CD8-positive, alpha-beta memory T cell (primary cell): ENCODE data around the gene OXCT2. TPM values are rescaled to one million over a fixed set of nuclear protein-coding genes. Genes with fewer than 3 reads are reported as not detected.
"Not testable (repeated sequence)": the region's sequence is repeated elsewhere in the genome, so short reads cannot be mapped to it uniquely, and the experiment has no call there.

Source experiments
- CTCF ChIA-PET: fragments of 350-600 bp; sonication (Branson Sonifier 250); formaldehyde crosslinking; loops from one replicate; lab custom pipeline; 2021; ENCODE audit warnings: antibody characterized with exemption; lab: Charles Lee
- POLR2A ChIA-PET: fragments of 350-600 bp; sonication (Branson Sonifier 250); formaldehyde crosslinking; loops from one replicate; lab custom pipeline; 2021; ENCODE audit warnings: antibody characterized with exemption; lab: Charles Lee
- DNase-seq, 5 donors: peaks; one replicate each; pipeline versions ENCODE4 v3.0.0 to v3.0.0-alpha.2; 2020 to 2022; ENCODE audit warnings: mixed read lengths in 1 of 5
- H3K27ac ChIP-seq: one replicate; pipeline ENCODE4 v1.7.0; 2013; ENCODE audit warnings: low read depth, mild to moderate bottlenecking, low read length, moderate library complexity
- H3K27me3 ChIP-seq: 2 replicates; pipeline ENCODE4 v1.7.0; 2013; ENCODE audit warnings: low read length, mild to moderate bottlenecking; ENCODE audit not compliant: insufficient read depth, poor library complexity, severe bottlenecking
- H3K36me3 ChIP-seq: 2 replicates; pipeline ENCODE4 v1.7.0; 2013; ENCODE audit warnings: mild to moderate bottlenecking, low read length, moderate library complexity; ENCODE audit not compliant: insufficient read depth
- H3K4me1 ChIP-seq: 2 replicates; pipeline ENCODE4 v1.7.0; 2013; ENCODE audit warnings: mild to moderate bottlenecking, low read length, moderate library complexity; ENCODE audit not compliant: insufficient read depth
- H3K4me3 ChIP-seq: 2 replicates; pipeline ENCODE4 v1.7.0; 2013; ENCODE audit warnings: mild to moderate bottlenecking, low read length
- H3K9me3 ChIP-seq: 2 replicates; pipeline ENCODE4 v1.7.0; 2013; ENCODE audit warnings: mild to moderate bottlenecking, low read length
- H3K27ac Mint-ChIP-seq, 8 donors: one replicate each; pipeline ENCODE4 v1.8.0; 2020 to 2021; ENCODE audit warnings: mixed read lengths in 8 of 8, mild to moderate bottlenecking in 6 of 8, inconsistent platforms in 3 of 8, moderate library complexity in 3 of 8
- H3K27me3 Mint-ChIP-seq, 2 donors: one replicate each; pipeline ENCODE4 v1.8.0; 2020 to 2021; ENCODE audit warnings: mixed read lengths in 2 of 2, mild to moderate bottlenecking in 1 of 2, moderate library complexity in 1 of 2
- H3K36me3 Mint-ChIP-seq, 3 donors: one replicate each; pipeline ENCODE4 v1.8.0; 2020 to 2021; ENCODE audit warnings: mixed read lengths in 3 of 3, inconsistent platforms in 1 of 3, mild to moderate bottlenecking in 1 of 3
- H3K4me1 Mint-ChIP-seq, 3 donors: one replicate each; pipeline ENCODE4 v1.8.0; 2020 to 2021; ENCODE audit warnings: mixed read lengths in 3 of 3, inconsistent platforms in 1 of 3, mild to moderate bottlenecking in 1 of 3
- H3K4me3 Mint-ChIP-seq, 7 donors: one replicate each; pipeline ENCODE4 v1.8.0; 2020 to 2021; ENCODE audit warnings: mixed read lengths in 7 of 7, mild to moderate bottlenecking in 6 of 7, moderate library complexity in 4 of 7, inconsistent platforms in 2 of 7
- H3K9me3 Mint-ChIP-seq, 5 donors: one replicate each; pipeline ENCODE4 v1.8.0; 2020 to 2022; ENCODE audit warnings: mixed read lengths in 5 of 5, mild to moderate bottlenecking in 3 of 5, moderate library complexity in 2 of 5, inconsistent platforms in 1 of 5
- polyA plus RNA-seq: library from polyadenylated mRNA; unstranded; fragments of 300-500 nt; fragmentation: Illumina TruSeq; gene quantifications from one replicate; pipeline ENCODE4 v1.2.3, GENCODE V29; 2021
- total RNA-seq, 2 experiments: library from RNA; stranded (reverse); gene quantifications; one replicate each; pipeline ENCODE4 v1.2.3, GENCODE V29; 2021

The OXCT2 gene
- 1 to 10 TPM; 2.2 to 2.3 TPM for total RNA-seq
- not detected for polyA plus RNA-seq

- peak within 1 kb of the TSS in 3 of 7 donors; percentile 23 to 71 (median 41) for H3K4me3 Mint-ChIP-seq
- CTCF ChIA-PET, POLR2A ChIA-PET, H3K4me3 ChIP-seq, H3K9me3 ChIP-seq, H3K4me1 ChIP-seq, H3K9me3 Mint-ChIP-seq, H3K36me3 Mint-ChIP-seq, H3K4me1 Mint-ChIP-seq, H3K36me3 ChIP-seq, H3K27ac Mint-ChIP-seq, H3K27me3 ChIP-seq, H3K27ac ChIP-seq, H3K27me3 Mint-ChIP-seq, DNase-seq: not testable (repeated sequence)
Measured at GRCh38 chr1:39771022-39771532, at the start of gene OXCT2. TSS of gene OXCT2 (minus strand) at chr1:39771348. CDS start at chr1:39771255, 93 bp downstream.

DNA sequence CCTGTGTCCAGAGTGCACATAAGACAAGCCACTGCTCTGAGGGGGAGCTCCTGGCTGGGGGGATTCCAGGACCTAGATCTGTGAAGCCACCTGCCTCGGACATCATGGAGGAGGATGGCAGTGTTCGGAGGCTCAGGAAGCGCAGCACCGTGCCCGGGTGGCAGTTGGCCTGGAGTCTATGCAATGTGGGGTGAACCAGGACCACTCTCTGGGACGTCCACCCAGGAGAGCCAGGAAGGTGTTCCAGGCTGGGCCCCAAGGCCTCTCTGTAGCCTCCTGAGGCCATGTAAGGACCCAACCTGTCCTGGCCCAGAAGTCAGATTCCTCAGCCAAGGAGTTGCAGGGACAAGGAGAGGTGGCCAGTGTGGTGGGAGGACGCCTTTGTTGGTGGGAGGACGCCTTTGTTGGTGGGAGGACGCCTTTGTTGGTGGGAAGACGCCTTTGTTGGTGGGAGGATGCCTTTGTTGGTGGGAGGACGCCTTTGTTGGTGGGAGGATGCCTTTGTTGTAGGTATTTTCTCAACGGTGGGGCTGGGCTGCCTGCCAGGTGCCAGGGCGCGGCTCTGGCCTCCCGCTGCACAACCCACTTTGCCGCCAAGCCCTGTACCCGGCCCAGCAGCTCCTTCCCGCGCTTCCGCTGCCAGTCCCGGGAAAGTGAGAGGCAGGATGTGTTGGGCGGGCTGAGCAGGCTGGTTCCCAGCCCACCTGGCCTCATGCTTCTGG lies 48.1 kb upstream of the OXCT2 start:
- Mint-ChIP-seq H3K9me3 (no peaks in the 10 kb centered on the region), H3K4me3 (peak overlapping the region in 1 of 7 donors; percentile 32), H3K27ac (no peak overlapping the region), H3K4me1 (peaks cover 5 to 11% (median 6%) of the 10 kb centered on the region in 3 donors), H3K27me3 (peaks cover 0 to 42% of the 10 kb centered on the region in 2 donors), H3K36me3 (peaks cover 0 to 7% (median 0%) of the 10 kb centered on the region in 3 donors)
- H3K9me3 ChIP-seq: no peaks in the 10 kb centered on the region
- ChIA-PET POLR2A (interaction anchor here (0.6 kb wide), 1 partner anchor 278 kb away, joined by 3 read pairs; no protein-coding TSS in a partner anchor), CTCF (interaction anchor here (1.1 to 7.8 kb wide), 3 partner anchors 17 to 154 kb away, joined by 3 to 110 read pairs (median 55); partner anchors contain the start of gene MYCL)
- no peak overlapping the region for H3K4me3 ChIP-seq
- DNase-seq: no peak
- peaks cover 5% of the 10 kb centered on the region for H3K27me3 ChIP-seq
- H3K27ac ChIP-seq: no peak overlapping the region
- H3K4me1 ChIP-seq: peaks cover 5% of the 10 kb centered on the region
- no peaks in the 10 kb centered on the region for H3K36me3 ChIP-seq

GRCh38 chr1:39818482-39818881 lies 47.3 kb upstream of the OXCT2 start:
- H3K4me1 Mint-ChIP-seq: peaks cover 5 to 11% (median 6%) of the 10 kb centered on the region in 3 donors
- Histone ChIP-seq H3K9me3 (no peaks in the 10 kb centered on the region), H3K27me3 (peaks cover 5% of the 10 kb centered on the region), H3K27ac (no peak overlapping the region), H3K4me3 (no peak overlapping the region), H3K4me1 (peaks cover 5% of the 10 kb centered on the region), H3K36me3 (no peaks in the 10 kb centered on the region)
- CTCF ChIA-PET: interaction anchor here (1.1 to 7.8 kb wide), 6 partner anchors 18 to 163 kb away, joined by 3 to 110 read pairs (median 5); partner anchors contain the start of gene MYCL
- no peak overlapping the region for H3K4me3 Mint-ChIP-seq
- no peak for DNase-seq
- POLR2A ChIA-PET: no interaction called here
- peaks cover 0 to 7% (median 0%) of the 10 kb centered on the region in 3 donors for H3K36me3 Mint-ChIP-seq
- peaks cover 0 to 39% of the 10 kb centered on the region in 2 donors for H3K27me3 Mint-ChIP-seq
- H3K27ac Mint-ChIP-seq: no peak overlapping the region
- no peaks in the 10 kb centered on the region for H3K9me3 Mint-ChIP-seq

- not testable (repeated sequence) for H3K9me3 Mint-ChIP-seq, H3K27me3 ChIP-seq, H3K36me3 Mint-ChIP-seq, H3K9me3 ChIP-seq, H3K4me1 ChIP-seq, H3K27ac ChIP-seq, H3K36me3 ChIP-seq
- peak overlapping the region; percentile 50 for H3K4me3 ChIP-seq
- H3K4me1 Mint-ChIP-seq: peaks cover 5 to 11% (median 6%) of the 10 kb centered on the region in 3 donors
- peaks cover 3 to 35% of the 10 kb centered on the region in 2 donors for H3K27me3 Mint-ChIP-seq
- ChIA-PET POLR2A (interaction anchor here (0.6 kb wide), 1 partner anchor 540 kb away, joined by 3 read pairs; no protein-coding TSS in a partner anchor), CTCF (interaction anchor here (0.7 to 7.8 kb wide), 16 partner anchors 11 to 164 kb away, joined by 3 to 110 read pairs (median 4); partner anchors contain the start of gene MYCL)
- peak overlapping the region; percentile 18 to 88 (median 83) for H3K4me3 Mint-ChIP-seq
- peak; percentile 41 to 81 (median 58) for DNase-seq
- peak overlapping the region in 7 of 8 donors; percentile 42 to 92 (median 88) for H3K27ac Mint-ChIP-seq
Measured at GRCh38 chr1:39817091-39817932, 46.2 kb upstream of the OXCT2 start.

DNA sequence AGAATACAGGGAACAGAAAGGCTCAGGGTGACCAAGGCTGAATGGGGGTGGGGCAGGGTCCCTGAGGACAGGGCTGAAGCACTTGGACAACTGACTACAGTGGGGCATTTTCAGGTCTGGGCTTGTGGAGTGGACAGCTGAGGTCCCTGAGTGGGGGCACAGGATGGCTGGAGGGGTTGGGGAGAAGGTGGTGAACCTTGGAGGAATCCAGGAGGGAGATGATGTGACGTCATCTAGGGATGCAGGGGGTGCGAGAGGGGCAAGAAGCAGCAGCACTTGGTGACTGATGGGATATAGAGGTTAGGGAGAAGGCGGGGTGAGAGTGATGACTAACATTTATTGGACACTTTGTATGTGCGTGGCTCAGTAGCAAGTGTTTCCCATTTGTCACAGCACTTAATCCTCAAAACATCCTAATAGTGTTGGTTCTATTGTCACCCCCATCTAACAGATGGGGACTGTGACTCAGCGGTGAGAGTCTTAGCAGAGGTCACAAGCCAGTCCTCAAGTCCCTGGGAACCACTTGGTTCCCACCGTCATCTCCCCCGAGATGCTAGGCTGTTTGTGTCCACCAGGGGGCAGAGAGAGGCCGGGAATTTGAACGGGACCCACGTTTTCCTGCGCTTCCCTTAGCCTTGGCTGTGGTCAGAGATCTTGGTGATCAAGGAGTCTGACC lies 45.4 kb upstream of the OXCT2 start:
- peaks cover 5% of the 10 kb centered on the region for H3K27me3 ChIP-seq
- H3K27ac ChIP-seq: no peak overlapping the region
- Mint-ChIP-seq H3K4me3 (peak overlapping the region; percentile 18 to 88 (median 79)), H3K27me3 (peaks cover 3 to 30% of the 10 kb centered on the region in 2 donors), H3K4me1 (peaks cover 5 to 11% (median 6%) of the 10 kb centered on the region in 3 donors), H3K27ac (no peak overlapping the region), H3K9me3 (no peaks in the 10 kb centered on the region), H3K36me3 (no peaks in the 10 kb centered on the region)
- DNase-seq: peak; percentile 32 to 67 (median 51)
- no peaks in the 10 kb centered on the region for H3K9me3 ChIP-seq
- no peak overlapping the region for H3K4me3 ChIP-seq
- ChIA-PET POLR2A (no interaction called here), CTCF (interaction anchor here (0.7 to 7.8 kb wide), 11 partner anchors 11 to 161 kb away, joined by 3 to 110 read pairs (median 4); partner anchors contain the start of gene MYCL)
- H3K4me1 ChIP-seq: peaks cover 5% of the 10 kb centered on the region
- H3K36me3 ChIP-seq: no peaks in the 10 kb centered on the region

GRCh38 chr1:39812913-39813312 lies 41.8 kb upstream of the OXCT2 start:
- no peaks in the 10 kb centered on the region for H3K36me3 ChIP-seq
- H3K4me3 ChIP-seq: no peak overlapping the region
- peaks cover 5% of the 10 kb centered on the region for H3K27me3 ChIP-seq
- H3K27ac ChIP-seq: no peak overlapping the region
- Mint-ChIP-seq H3K9me3 (no peaks in the 10 kb centered on the region), H3K4me3 (no peak overlapping the region), H3K27ac (no peak overlapping the region), H3K36me3 (peaks cover 0 to 1% (median 0%) of the 10 kb centered on the region in 3 donors), H3K4me1 (peaks cover 5 to 11% (median 6%) of the 10 kb centered on the region in 3 donors), H3K27me3 (peaks cover 3 to 14% of the 10 kb centered on the region in 2 donors)
- no peaks in the 10 kb centered on the region for H3K9me3 ChIP-seq
- no peak for DNase-seq
- peaks cover 5% of the 10 kb centered on the region for H3K4me1 ChIP-seq
- ChIA-PET CTCF (no interaction called here), POLR2A (no interaction called here)

- peaks cover 0 to 5% (median 2%) of the 10 kb centered on the region in 5 donors for H3K9me3 Mint-ChIP-seq
- Histone ChIP-seq H3K9me3 (no peaks in the 10 kb centered on the region), H3K4me3 (no peak overlapping the region), H3K27ac (no peak overlapping the region), H3K27me3 (no peaks in the 10 kb centered on the region), H3K36me3 (no peaks in the 10 kb centered on the region), H3K4me1 (no peaks in the 10 kb centered on the region)
- H3K4me1 Mint-ChIP-seq: no peaks in the 10 kb centered on the region
- H3K4me3 Mint-ChIP-seq: no peak overlapping the region
- ChIA-PET POLR2A (no interaction called here), CTCF (no interaction called here)
- peaks cover 0 to 4% of the 10 kb centered on the region in 2 donors for H3K27me3 Mint-ChIP-seq
- peaks cover 4 to 9% (median 5%) of the 10 kb centered on the region in 3 donors for H3K36me3 Mint-ChIP-seq
- DNase-seq: no peak
- no peak overlapping the region for H3K27ac Mint-ChIP-seq
Measured at GRCh38 chr1:39808784-39809517, 37.8 kb upstream of the OXCT2 start.
